ENCODE results near the gene CYP1A2.

DNA sequence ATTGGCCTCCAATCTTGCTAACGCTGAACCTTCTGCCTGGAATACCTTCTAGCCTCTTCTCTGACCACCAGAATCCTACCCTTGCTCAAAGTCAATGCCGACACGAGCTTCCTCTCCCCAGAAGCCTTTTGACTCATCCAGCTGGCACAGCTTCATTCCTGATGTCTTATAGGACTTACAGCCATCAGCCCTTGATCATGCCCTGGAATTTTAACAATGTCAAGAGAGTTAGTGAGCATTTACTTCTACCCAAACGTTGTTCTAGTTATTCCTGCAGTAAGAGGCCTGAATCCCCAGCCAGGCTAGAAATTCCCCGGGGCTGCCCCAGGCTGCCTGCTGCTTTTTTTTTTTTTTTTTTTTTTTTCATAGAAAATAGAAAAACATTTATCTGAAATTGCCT, 3.9 kb downstream of the CYP1A2 start:
- TF ChIP-seq, protein P1, sequence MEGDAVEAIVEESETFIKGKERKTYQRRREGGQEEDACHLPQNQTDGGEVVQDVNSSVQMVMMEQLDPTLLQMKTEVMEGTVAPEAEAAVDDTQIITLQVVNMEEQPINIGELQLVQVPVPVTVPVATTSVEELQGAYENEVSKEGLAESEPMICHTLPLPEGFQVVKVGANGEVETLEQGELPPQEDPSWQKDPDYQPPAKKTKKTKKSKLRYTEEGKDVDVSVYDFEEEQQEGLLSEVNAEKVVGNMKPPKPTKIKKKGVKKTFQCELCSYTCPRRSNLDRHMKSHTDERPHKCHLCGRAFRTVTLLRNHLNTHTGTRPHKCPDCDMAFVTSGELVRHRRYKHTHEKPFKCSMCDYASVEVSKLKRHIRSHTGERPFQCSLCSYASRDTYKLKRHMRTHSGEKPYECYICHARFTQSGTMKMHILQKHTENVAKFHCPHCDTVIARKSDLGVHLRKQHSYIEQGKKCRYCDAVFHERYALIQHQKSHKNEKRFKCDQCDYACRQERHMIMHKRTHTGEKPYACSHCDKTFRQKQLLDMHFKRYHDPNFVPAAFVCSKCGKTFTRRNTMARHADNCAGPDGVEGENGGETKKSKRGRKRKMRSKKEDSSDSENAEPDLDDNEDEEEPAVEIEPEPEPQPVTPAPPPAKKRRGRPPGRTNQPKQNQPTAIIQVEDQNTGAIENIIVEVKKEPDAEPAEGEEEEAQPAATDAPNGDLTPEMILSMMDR (IDR thresholded peaks at IDR 0.05; ENCODE audit: low read length) = no peak
- TF ChIP-seq EZH2phosphoT487 (IDR thresholded peaks at IDR 0.05; ENCODE audit: low read length) = no peak
- TF ChIP-seq EZH2 (optimal IDR thresholded peaks at IDR 0.05; ENCODE audit: low read depth, low read length) = no peak
